Panc1 (cell line): ENCODE data around the gene SHROOM2.

ENCODE experiments used
- POLR2AphosphoS5 ChIP-seq: IDR thresholded peaks from 2 replicates; pipeline ENCODE4 v1.6.1; 2012; ENCODE audit warnings: mild to moderate bottlenecking, low read depth, low read length, moderate library complexity
- TCF7L2 ChIP-seq: IDR thresholded peaks from 2 replicates; pipeline ENCODE4 v1.6.1; 2011; ENCODE audit warnings: mild to moderate bottlenecking, low read depth, low read length, inconsistent platforms
- TF ChIP-seq, protein P1 (sequence below): fragments of 450-650 bp; IDR thresholded peaks from 2 replicates; pipeline ENCODE4 v1.5.1; 2017; ENCODE audit warnings: mild to moderate bottlenecking

DNA sequence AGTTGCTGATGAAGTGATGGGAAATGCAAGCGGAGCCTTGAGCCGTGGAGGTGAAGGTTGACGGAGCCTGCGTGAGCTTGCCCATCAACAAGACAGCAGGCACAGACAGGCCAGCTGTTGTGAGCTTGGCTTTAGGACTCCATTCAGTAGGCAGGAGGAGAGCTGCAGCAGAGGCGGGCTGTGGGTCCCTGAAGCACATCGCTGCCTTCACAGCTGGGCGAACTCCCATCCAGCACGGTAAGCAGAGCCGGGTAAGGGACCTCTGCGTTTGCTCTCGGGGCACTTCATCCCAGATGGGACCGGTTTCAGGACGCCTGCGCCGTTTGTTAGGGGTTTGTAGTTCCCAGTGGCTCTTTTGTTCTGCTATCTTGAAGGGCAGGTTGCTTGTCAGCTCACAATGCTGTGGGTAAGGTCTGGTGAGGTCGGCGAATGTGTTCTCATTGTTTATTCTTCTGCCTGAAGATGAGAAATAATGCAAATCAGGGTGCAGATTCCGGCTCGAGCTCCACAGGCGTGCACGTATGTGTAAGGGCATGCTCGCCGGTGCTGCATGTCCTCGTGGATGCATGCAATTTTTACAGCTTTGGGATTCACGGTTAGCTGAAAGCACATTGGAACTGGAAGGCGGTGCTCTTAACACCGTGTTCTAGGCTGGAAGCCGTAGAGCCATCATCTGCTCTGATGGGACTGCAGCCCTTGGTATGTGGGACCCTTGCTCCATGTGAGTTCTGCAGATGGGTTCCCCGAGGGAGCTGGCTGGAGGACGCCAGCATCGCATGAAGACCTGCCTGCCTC is 126.3 kb downstream of the SHROOM2 start:
- TF ChIP-seq, protein P1, sequence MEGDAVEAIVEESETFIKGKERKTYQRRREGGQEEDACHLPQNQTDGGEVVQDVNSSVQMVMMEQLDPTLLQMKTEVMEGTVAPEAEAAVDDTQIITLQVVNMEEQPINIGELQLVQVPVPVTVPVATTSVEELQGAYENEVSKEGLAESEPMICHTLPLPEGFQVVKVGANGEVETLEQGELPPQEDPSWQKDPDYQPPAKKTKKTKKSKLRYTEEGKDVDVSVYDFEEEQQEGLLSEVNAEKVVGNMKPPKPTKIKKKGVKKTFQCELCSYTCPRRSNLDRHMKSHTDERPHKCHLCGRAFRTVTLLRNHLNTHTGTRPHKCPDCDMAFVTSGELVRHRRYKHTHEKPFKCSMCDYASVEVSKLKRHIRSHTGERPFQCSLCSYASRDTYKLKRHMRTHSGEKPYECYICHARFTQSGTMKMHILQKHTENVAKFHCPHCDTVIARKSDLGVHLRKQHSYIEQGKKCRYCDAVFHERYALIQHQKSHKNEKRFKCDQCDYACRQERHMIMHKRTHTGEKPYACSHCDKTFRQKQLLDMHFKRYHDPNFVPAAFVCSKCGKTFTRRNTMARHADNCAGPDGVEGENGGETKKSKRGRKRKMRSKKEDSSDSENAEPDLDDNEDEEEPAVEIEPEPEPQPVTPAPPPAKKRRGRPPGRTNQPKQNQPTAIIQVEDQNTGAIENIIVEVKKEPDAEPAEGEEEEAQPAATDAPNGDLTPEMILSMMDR = no peak
- TF ChIP-seq TCF7L2 = no peak
- TF ChIP-seq POLR2AphosphoS5 = no peak
